Measurements from ENCODE around the gene ACSL6.

- TF ChIP-seq CTCF (IDR thresholded peaks at IDR 0.05 in 8 of 11, conservative IDR thresholded peaks at IDR 0.05 in 3 of 11) (no peak), POLR2AphosphoS5 (IDR thresholded peaks at IDR 0.05) (no peak)
Observed at GRCh38 chr5:131974956-131975726, 36.3 kb downstream of the ACSL6 start.

All from spleen (tissue), 7 donors.